Measurements from ENCODE around the gene BCL11B. TPM values are rescaled to one million over a fixed set of nuclear protein-coding genes. Genes with fewer than 3 reads are reported as not detected.

The BCL11B gene
- polyA plus RNA-seq, 3 donors = 0.01 TPM; not detected in 2

DNA sequence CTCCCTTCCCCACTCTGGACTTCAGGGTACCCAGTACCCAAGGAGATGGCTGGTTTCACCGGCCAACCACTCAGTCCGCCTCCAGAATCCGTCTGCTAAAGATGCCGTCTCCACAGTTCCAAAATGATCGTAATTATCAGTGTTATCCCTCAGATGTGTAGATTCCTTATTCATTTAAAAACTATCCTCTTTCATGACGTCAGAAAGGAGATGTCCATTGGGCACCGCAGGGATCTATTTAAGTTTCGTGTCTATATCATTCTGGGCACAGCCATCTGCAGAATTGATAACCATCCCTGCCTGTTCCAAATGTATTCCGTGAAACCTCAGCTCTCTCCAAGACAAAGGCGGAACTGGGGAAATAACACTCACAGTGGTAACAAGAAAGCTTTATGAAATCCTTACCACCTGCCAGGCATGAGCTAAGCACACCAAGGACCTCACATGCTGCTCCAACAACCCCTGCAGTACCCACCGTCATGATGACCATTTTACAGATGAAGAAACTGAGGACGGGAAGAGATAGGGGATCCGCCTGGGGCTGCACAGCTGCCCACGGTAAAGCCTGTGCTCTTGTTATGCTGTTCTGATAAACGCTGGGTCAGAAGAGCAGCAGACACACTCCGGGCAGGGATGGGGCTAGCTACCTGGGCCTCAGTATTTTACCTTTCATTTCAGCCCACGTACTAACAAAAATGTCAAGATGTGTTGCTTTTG is 90.0 kb downstream of the BCL11B start:
- peaks cover 0 to 4% (median 0%) of the 10 kb centered on the region in 7 donors for H3K9me3 Mint-ChIP-seq
- no peaks in the 10 kb centered on the region for H3K36me3 Mint-ChIP-seq
- DNase-seq = no peak

DNA sequence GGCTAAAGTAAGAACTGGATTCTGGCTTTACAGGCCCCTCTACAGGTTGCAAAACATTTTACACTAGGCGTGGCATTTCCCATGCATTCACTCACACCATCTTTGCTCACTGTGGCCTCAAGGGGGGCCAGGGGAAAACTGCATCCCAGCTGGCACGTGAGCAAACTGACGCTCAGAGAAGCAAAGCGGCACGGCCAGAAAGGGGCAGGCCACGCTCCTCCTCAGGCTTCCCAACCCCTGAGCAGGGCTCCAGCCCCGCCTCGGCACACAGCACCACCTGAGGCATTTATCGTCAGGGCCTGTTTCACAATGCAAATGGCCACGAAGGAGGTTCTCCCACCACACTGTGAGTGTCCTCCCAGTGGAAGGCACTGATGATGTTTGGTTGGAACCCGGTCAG is 90.8 kb downstream of the BCL11B start:
- no peak overlapping the region for H3K4me3 ChIP-seq (replicated peaks in 1 of 3; ENCODE audit: low read depth in 2 of 3, low read length in 3 of 3)
- no peak overlapping the region for H3K9ac ChIP-seq (ENCODE audit: insufficient read depth, low read length, poor library complexity, severe bottlenecking)
- no peaks in the 10 kb centered on the region for H3K79me2 ChIP-seq (ENCODE audit: insufficient read depth, low read length)
- Mint-ChIP-seq H3K27ac (no peak overlapping the region), H3K9me3 (peaks cover 0 to 5% (median 1%) of the 10 kb centered on the region in 7 donors), H3K36me3 (no peaks in the 10 kb centered on the region), H3K27me3 (ENCODE audit: low read depth in 3 of 3) (peaks cover 2 to 4% (median 4%) of the 10 kb centered on the region in 3 donors), H3K4me3 (no peak overlapping the region), H3K4me1 (peaks cover 8% of the 10 kb centered on the region)
- no peaks in the 10 kb centered on the region for H3K36me3 ChIP-seq (replicated peaks in 1 of 2; ENCODE audit: control insufficient read depth in 1 of 2, insufficient read depth in 2 of 2, low read length in 2 of 2)
- H2AFZ ChIP-seq (ENCODE audit: insufficient read depth, low read depth, low read length, poor library complexity, severe bottlenecking) = no peak overlapping the region
- intact Hi-C loops (cut with micrococcal nuclease) = no loop called here
- H3K9me3 ChIP-seq (replicated peaks in 1 of 2; ENCODE audit: control insufficient read depth in 1 of 2, insufficient read depth in 1 of 2, low read length in 2 of 2) = peaks cover 0 to 2% of the 10 kb centered on the region in 2 donors
- H4K20me1 ChIP-seq (ENCODE audit: insufficient read depth, low read length) = no peaks in the 10 kb centered on the region
- peaks cover 0 to 5% of the 10 kb centered on the region in 2 donors for H3K4me1 ChIP-seq (ENCODE audit: control insufficient read depth in 1 of 2, insufficient read depth in 2 of 2, low read length in 2 of 2)
- H3K27me3 ChIP-seq (ENCODE audit: control insufficient read depth in 2 of 2, insufficient read depth in 2 of 2, low read length in 2 of 2) = no peaks in the 10 kb centered on the region
- 87% methylated on average over 9 of the region's 11 CpGs for WGBS (ENCODE audit: insufficient coverage)
- DNase-seq = no peak
- TF ChIP-seq, protein P1, sequence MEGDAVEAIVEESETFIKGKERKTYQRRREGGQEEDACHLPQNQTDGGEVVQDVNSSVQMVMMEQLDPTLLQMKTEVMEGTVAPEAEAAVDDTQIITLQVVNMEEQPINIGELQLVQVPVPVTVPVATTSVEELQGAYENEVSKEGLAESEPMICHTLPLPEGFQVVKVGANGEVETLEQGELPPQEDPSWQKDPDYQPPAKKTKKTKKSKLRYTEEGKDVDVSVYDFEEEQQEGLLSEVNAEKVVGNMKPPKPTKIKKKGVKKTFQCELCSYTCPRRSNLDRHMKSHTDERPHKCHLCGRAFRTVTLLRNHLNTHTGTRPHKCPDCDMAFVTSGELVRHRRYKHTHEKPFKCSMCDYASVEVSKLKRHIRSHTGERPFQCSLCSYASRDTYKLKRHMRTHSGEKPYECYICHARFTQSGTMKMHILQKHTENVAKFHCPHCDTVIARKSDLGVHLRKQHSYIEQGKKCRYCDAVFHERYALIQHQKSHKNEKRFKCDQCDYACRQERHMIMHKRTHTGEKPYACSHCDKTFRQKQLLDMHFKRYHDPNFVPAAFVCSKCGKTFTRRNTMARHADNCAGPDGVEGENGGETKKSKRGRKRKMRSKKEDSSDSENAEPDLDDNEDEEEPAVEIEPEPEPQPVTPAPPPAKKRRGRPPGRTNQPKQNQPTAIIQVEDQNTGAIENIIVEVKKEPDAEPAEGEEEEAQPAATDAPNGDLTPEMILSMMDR (IDR thresholded peaks at IDR 0.05) = no peak
- no peak overlapping the region for H3K4me2 ChIP-seq (replicated peaks; ENCODE audit: extremely low read depth, low read length, poor library complexity, severe bottlenecking)
- no peak overlapping the region for H3K27ac ChIP-seq (ENCODE audit: low read depth in 1 of 2, low read length in 2 of 2)

More for the DNA sequence above, 90.0 kb downstream of the BCL11B start:
- WGBS (ENCODE audit: insufficient coverage) = 92% methylated on average over 9 of the region's 17 CpGs
- no peak overlapping the region for H3K4me3 Mint-ChIP-seq
- Histone ChIP-seq H3K4me3 (replicated peaks in 1 of 3; ENCODE audit: low read depth in 2 of 3, low read length in 3 of 3) (no peak overlapping the region), H3K4me2 (replicated peaks; ENCODE audit: extremely low read depth, low read length, poor library complexity, severe bottlenecking) (no peak overlapping the region), H3K9me3 (replicated peaks in 1 of 2; ENCODE audit: control insufficient read depth in 1 of 2, insufficient read depth in 1 of 2, low read length in 2 of 2) (no peaks in the 10 kb centered on the region), H3K79me2 (ENCODE audit: insufficient read depth, low read length) (no peaks in the 10 kb centered on the region), H3K9ac (ENCODE audit: insufficient read depth, low read length, poor library complexity, severe bottlenecking) (no peak overlapping the region), H3K27me3 (ENCODE audit: control insufficient read depth in 2 of 2, insufficient read depth in 2 of 2, low read length in 2 of 2) (no peaks in the 10 kb centered on the region), H3K27ac (ENCODE audit: low read depth in 1 of 2, low read length in 2 of 2) (no peak overlapping the region), H4K20me1 (ENCODE audit: insufficient read depth, low read length) (no peaks in the 10 kb centered on the region), H3K36me3 (replicated peaks in 1 of 2; ENCODE audit: control insufficient read depth in 1 of 2, insufficient read depth in 2 of 2, low read length in 2 of 2) (no peaks in the 10 kb centered on the region), H3K4me1 (ENCODE audit: control insufficient read depth in 1 of 2, insufficient read depth in 2 of 2, low read length in 2 of 2) (peaks cover 0 to 5% of the 10 kb centered on the region in 2 donors), H2AFZ (ENCODE audit: insufficient read depth, low read depth, low read length, poor library complexity, severe bottlenecking) (no peak overlapping the region)
- peaks cover 8% of the 10 kb centered on the region for H3K4me1 Mint-ChIP-seq
- H3K27me3 Mint-ChIP-seq (ENCODE audit: low read depth in 3 of 3) = peaks cover 3 to 4% (median 4%) of the 10 kb centered on the region in 3 donors
- H3K27ac Mint-ChIP-seq = no peak overlapping the region
- intact Hi-C loops (cut with micrococcal nuclease) = no loop called here
- TF ChIP-seq, protein P1 (IDR thresholded peaks at IDR 0.05) = no peak
